Measurements from ENCODE around the gene BCKDHA.
"Not testable (repeated sequence)": the region's sequence is repeated elsewhere in the genome, so short reads cannot be mapped to it uniquely, and the experiment has no call there.

The BCKDHA gene

DNA sequence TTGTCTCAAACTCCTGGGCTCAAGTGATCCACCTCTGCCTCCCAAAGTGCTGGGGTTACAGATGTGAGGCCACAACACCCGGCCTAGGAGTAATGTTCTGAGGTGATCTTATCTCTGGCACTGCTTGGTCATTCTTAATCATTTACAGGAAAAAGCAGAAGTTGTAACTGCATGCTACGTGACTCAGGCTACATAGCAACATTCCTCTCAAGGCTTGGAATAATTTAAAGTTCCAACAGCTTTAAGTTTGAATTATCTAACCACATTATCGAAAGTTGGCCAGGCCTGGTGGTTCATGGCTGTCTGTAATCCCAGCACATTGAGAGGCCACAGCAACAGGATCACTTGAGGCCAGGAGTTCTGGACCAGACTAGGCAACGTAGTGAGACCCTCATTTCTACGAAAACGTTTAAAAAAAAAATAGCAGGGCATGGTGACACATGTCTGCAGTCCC is 29.7 kb upstream of the BCKDHA start:
- no peak for DNase-seq

DNA sequence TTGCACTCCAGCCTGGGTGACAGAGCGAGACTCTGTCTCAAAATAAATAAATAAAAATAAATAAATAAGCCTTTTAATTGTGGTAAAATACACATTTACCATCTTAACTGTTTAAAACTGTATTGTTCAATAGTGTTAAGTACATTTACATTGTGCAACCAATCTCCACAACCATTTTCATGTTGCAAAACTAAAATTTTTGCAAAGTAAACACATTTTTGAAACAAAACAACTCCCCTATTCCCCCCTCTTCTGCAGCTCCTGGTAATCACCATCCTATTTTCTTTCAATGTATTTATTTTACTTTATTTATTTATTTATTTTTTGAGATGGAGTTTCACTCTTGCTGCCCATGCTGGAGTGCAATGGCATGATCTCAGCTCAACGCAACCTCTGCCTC is 27.8 kb upstream of the BCKDHA start:
- DNase-seq = no peak

DNA sequence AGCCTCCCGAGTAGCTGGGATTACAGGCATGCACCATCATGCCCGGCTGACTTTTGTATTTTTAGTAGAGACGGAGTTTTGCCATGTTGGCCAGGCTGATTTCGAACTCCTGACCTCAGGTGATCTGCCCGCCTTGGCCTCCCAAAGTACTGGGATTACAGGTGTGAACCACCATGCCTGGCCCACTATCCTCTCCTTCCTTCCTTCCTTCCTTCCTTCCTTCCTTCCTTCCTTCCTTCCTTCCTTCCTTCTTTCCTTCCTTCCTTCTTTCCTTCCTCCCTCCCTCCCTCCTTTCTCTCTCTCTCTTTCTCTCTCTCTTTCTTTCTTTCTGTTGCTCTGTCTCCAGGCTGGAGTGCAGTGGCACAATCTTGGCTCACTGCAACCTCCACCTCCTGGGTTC is 26.5 kb upstream of the BCKDHA start:
- DNase-seq = not testable (repeated sequence)

DNA sequence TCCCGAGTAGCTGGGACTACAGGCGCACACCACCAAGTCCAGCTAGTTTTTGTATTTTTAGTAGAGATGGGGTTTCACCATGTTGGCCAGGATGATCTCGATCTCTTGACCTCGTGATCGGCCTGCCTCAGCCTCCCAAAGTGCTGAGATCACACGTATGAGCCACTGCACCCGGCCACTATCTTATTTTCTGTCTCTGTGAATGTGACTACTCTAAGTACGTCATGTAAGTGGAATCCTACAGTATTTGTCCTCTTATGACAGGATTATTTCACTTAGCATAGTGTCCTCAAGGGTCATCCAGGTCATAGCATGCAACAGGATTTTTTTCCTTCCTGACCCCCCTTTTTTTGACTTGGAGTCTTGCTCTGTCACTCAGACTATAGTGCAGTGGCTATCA is 26.1 kb upstream of the BCKDHA start:
- DNase-seq = no peak

DNA sequence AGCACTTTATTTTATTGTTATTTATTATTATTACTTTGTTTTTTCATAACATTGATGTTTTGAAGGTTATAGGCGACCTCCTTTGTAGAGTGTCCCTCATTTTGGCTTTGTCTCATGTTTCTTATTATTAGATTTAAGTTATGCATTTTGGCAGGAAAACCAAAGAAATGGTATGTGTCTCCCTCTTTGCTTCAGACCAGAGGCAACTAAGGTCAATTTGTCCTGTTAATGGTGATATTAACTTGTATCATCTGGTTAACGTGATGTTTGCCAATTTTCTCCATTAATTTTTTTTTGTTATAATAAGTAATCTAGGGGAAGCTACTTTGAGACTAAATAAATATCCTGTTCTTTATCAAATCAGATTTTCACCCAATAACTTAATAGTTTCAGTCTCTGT is 25.1 kb upstream of the BCKDHA start:
- DNase-seq = no peak

DNA sequence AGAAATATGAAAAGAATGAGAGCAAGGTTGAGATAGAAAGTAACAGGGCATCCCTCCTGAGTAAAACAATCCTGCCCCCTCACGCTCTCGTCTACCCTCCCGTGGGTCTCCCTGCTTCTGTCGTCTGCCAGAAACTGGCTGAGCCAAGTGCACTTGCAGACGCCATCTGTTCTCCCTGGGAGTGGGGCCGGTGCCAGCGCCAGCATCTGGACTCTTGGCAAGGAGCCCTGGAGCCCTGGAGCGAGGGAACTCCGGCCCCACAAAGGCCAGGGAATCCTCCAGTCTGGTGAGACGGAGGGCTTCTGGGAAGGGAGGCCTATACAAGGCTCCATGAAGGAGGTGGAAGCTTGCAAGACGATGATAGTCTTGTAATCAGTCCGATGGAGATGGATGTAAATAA is 23.6 kb upstream of the BCKDHA start:
- DNase-seq = no peak

DNA sequence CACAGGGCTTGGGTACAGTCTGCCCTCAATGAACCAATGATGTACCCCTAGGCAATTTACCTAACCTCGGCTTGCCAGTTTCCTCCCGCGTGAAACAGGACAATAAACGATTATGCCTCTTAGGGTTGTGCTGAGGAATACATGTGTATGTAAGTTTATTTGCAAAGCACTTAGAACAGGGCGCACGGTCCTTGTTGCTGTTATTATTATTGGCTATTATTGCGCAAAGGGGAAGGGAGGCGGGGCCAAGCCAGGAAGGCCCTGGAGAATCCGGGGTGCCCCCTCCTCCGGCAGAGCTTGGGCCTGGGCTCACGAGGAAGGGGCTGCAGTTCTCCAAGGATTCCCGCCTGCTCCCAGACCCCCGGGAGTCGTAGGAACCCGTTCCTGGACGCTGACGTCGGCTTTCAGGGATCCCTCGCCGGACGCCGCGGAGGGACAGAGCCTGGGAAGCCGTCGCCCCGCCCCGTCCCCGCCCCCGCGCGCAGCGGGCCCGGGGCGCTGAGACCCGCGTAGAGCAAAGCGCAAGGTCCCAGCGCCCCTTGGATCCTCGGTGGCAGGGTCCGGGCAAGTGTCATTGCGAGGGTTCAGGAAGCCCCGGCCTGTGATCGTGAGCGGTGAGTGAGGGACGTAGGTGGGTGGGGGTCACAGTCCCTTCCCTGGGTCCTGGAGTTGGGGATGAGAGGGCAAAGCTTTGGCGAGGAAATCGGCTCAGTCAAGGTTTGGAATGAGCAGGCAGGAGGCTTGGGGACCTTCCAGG is 21.2 kb upstream of the BCKDHA start, which contains the start of gene TMEM91:
TMEM91 (plus strand) TSS at position 293 of the 757 bp plus-strand sequence. CDS start 1,777 bp downstream, outside the sequence.
- DNase-seq = no peak

DNA sequence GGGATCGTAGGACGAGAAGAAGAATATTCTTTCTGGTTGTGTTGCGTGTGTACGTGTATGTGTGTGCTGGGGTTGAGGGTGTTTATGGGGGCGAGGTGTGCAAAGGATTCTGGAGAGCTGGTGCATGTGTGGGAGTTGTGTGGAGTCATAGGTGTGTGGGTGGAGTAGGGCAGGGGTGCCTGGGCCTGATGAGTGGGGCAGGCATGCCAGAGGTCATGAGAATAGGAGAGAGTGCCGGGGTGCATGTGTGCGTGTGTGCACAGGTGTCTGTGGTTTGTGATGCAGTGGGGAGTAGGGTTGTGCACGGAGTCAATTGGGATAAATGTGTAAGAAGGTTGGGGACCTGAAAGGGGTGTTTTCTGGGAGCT is 20.6 kb upstream of the BCKDHA start:
- DNase-seq = no peak

DNA sequence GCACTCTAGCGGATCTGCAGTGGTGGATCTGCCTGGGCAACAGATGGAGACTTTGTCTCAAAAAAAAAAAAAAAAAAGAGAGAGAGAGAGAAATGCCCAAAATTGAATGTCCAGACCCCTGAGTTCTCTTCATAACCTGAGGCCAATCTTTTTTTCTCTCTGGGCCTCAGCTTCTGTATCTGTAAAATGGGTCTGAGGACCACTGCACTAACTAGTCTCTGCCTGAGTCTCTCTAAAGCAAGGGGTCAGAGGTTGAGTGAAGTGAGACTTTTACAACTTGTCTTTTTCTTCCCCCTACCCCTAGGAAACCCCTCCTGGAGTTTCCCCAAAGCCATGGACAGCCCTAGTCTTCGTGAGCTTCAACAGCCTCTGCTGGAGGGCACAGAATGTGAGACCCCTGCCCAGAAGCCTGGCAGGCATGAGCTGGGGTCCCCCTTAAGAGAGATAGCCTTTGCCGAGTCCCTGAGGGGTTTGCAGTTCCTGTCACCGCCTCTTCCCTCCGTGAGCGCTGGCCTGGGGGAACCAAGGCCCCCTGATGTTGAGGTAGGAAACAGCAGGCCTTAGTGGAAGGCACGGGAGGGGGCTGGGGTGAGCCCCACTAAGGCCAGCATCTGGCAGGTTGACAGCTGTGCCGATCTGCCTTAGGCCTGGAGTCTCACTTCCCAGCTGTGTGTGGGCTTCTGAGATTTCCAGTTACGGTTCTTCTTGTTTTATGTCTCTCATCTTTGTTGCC is 19.5 kb upstream of the BCKDHA start:
- no peak for DNase-seq

DNA sequence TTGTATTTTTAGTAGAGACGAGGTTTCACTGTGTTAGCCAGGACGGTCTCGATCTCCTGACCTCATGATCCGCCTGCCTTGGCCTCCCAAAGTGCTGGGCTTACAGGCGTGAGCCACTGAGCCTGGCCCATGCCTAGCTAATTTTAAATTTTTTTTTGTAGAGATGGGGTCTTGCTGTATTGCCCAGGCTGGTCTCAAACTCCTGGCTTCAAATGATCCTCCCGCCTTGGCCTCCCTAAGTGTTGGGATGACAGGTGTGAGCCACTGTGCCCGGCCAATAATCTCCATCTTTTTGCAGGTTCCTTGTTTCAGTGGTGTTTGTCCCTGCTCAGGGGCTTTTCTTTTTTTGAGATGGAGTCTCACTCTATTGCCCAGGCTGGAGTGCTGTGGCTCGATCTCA is 16.1 kb upstream of the BCKDHA start:
- DNase-seq = not testable (repeated sequence)

DNA sequence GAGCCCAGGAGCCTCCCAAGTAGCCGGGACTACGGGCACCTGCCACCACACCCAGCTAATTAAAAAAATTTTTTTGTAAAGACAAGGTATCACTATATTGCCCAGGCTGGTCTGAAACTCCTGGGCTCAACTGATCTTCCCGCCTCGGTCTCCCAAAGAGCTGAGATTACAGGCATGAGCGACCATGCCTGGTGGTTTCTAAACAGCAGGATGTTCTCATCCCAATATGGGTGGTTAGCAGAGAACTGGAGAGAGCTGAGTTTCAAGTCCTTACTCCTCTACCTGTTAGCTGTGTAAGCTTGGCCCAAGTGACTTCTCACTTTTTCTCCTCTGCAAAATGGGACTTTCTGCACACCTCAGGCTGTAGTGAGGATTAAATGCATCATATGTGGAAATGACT is 13.3 kb upstream of the BCKDHA start:
- no peak for DNase-seq

DNA sequence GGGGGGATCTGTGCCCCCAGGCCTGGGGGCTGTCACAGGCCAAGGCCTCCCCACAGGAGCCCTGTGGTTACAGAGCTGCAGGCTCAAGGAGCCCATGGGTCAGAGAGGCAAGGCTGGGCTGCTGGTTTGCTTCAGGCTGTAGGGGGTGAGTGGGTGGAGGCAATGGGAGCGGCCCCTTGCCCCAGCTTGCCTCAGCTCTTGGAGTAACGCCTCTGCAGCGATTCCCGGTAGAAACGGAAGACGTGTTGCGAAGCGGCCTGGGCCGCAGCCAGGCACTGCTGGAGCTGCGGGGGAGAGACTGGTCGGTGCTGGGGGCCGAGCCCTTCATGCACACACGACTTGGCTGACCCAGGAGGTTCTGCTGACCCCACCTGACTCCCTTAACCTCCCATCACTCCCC is 11.2 kb upstream of the BCKDHA start:
- no peak for DNase-seq

DNA sequence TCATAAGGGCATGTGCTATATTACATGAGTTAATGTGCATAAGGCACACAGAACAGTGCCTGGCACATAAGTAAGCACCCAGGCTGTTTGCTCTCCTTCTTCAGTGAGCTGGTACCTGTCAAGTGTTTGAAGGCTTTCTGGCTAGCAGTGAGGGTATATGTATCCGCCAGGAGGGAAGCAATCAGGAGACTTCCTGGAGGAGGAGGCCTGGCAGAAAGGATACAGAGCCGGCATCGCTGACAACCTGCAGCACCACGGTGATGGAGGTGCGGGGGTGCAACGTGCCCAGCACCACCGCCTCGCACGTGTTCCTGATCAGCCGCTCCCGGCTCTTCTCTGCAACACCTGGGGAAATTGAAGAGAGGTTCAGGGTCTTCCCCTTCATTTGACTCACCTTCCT is 6.0 kb upstream of the BCKDHA start:
- no peak for DNase-seq

DNA sequence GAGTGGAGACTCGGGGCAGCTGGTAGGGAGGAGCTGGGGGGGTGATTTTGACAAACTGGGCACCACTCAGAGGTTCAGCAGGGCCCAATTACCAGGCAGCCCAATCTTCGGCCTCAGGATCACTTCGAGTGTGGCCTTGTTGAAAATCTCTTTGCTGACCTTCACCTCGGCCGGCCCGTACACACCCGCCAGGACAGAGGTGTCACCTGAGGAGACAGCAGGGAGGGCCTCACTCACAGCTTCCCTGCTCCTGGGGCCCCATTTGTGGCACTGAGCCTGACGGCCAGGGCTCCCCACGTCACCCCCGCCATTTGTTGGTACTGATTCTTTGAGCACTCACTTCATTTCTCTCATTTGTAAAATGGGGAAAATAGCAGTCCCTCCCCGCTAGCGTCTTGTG is 4.8 kb upstream of the BCKDHA start:
- no peak for DNase-seq

DNA sequence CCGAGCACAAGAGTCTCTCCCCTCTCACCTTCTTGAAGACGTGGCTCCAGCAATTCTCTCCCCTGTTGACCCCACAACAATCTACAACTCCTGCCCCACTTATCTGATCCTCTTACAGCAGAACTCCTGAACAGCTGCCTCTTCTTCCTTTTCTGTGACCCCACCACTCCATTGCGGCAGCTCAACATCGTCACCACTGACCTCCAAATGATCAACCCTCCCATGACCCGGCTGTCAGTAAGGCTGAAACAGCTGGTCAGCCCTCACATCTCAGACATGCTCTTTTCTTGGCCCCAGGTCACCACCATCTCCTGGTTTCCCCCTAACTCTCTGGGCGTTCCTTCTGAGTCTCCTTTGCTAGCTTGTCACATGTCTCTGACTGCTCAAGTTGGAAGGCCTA is 2.3 kb upstream of the BCKDHA start:
- DNase-seq = no peak

DNA sequence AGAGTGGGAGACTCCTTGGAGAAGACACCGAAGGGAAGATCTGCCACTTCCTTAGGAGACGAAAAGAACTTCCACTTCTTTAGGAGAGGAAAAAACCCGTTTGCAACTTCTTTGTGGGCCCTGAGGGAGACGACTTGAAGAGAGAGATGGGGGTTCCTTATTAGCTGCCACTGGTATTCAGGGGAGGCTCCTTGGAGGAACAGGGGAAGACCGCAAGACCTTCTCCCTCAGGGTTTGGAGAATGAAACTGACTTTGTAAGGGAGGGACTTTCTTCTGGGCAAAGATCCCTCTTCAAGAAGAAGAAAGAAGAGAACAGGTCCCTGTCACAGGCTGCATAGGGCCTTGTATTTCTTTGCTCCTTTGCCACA is 416 bp downstream of the BCKDHA start:
- no peak for DNase-seq

DNA sequence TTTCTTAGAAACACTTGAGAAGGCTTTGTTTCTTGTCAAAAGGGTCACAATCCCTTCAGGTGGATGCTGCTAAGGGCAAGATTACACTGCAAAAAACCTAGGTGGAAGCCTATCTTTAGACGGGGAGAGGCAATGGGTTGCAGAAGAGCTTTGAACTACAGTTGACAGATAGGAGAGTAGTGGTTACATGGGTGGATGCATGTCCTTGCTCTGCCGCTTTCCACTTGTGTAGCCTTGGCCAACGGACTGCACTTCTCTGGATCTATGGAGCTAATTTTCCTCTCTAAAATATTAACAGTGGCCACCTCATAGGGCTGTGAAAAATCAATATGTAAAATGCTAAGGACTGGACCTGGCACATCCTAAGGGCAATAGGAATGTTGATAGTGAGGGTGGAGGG is 980 bp downstream of the BCKDHA start:
- no peak for DNase-seq

DNA sequence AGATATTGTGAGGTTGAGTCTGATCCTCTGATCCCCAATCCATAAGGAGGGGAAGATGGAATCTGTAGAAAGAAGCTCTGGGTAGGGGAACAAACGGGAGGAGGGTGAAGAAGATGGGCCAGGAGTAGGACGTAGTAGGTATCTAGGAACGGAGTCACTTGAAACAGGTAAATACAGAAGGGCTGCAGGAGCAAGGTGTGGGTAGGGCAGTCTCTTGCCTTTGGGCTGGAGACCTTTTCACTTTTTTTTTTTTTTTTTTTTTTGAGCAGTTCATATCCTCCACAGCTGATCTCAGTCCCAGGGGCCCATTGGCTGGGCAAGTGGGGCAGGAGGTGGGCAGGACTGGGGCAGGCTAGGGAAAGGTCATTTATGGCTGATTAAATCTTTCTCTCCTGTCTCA is 1.5 kb downstream of the BCKDHA start:
- no peak for DNase-seq

DNA sequence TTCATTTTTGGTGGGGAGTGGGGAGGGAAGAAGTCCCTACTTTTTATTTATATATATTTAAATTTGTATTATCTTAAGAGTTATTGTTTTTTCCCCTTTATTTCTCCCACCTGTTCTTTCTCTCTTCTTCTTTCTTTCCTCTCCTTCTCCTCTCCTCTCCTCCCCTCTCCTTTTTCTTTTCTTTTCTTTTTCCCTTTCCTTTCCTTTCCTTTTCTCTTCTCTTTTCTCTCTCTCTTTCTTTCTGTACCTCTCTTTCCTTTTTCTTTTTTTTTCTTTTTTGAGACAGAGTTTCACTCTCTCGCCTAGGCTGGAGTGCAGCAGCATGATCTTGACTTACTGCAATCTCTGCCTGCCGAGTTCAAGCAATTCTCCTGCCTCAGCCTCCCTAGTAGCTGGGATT is 1.9 kb downstream of the BCKDHA start:
- DNase-seq = no peak

DNA sequence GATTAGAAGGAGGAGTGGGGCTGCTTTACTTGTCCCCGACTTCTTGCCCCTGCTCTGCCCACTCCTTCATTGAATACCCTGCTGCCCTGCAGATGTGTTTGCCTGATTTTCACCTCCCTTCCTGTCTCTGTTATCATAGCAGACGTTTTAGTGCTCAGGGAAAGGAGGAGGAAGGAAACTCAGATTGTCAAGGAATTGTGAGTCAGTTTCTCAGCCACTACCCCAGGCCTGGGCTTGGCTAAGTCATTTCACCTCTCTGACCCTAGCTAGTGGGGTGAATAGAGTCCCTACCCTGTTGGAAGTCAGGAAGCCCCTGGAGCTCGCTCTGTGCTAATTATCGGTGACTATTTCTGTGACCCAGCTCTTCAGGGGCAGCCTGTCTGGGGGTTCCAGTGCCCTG is 3.9 kb downstream of the BCKDHA start:
- DNase-seq = no peak

DNA sequence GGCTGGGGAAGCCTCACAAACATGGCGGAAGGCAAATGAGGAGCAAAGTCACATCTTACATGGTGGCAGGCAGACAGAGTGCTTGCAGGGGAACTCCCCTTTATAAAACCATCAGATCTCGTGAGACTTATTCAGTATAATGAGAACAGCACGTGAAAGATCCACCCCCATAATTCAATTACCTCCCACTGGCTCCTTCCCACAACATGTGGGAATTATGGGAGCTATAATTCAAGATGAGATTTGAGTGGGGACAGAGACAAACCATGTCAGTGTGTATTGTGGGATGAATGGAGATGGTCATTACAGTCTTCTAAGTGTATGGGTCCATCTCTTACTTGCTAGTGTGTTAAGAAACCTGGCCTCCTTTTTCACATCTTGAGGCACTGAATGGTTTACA is 4.4 kb downstream of the BCKDHA start:
- DNase-seq = no peak

DNA sequence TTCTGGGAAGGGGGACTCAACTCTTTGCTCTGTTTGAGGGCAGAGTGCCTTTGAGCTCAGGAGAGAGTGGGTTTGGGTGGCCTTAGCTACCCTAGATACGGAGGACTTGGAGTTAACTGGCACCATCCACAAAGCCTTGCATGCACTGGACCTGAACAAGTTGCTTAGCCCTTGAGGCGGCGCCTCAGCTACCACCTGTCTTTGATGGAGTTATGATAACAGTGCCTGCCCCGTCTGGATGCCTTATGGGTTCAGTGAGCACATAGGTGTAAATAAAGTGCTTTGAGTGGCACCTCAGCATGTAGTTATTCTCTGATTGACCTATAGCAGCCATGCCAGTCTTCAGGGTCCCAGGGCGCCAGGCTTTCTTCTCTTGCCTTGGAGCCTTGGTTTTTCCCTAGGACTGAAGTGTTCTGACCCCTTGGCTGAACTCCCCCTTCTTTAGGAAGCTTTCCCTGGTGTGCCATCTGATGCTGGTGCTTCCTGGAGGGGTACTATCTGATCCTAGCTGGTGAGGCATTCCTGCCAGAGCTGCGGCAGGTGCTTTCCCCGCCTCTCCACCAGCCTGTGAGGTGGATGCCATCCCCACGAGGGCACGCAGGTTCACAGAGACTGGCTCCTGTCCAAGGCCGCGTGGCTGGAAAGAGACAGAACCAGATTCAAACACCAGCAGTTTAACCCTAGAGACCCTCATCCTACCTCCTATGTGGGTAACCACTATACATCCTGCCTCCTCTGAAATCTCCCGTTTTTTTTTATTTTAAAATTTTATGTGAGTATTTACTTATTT is 5.8 kb downstream of the BCKDHA start:
- no peak for DNase-seq

DNA sequence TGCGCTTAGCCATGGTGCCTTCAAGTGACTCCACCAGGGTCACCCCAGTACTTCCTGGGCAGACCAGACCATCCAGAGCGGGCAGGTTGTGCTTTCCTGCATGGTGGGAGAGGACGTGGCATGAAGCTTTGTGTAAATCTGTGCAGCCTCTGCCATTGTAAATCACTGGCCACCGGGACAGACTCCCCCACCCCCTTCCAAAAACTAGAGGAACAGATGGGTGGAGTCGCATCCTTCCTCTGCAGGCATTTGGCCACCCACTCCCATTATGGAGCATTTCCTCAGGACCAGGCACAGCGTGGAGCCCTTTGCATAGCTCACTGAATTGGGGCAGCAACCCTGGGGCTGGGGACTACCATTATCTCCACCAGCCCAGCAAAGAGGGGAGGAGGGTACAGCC is 8.2 kb downstream of the BCKDHA start:
- DNase-seq = no peak

DNA sequence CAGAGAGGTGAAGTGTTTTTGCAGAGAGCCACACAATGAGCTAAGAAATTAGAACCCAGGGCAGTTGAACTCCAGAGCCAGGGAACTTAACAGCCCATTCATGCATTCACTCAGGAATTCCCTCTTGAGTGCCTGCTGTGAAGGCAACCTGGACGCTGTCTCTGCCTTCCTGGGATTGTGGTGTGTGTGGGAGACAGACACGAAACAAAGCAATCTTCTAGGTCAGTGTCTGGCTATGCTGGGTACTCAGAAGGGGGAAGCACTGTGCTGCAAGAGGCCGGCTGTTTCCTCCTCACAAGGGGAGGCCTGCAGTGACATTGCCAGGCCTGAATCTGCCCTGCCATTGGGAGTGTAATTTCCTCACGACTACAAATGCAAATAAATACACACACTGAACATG is 9.7 kb downstream of the BCKDHA start:
- DNase-seq = no peak

Data from activated CD4-positive, alpha-beta T cell treated with anti-CD3 and anti-CD28 coated beads, Interleukin-2, amount 50 U/mL, for 16 hours (primary cell).